T-cell (primary cell): ENCODE data around the gene POU3F1. TPM values are rescaled to one million over a fixed set of nuclear protein-coding genes. Genes with fewer than 3 reads are reported as not detected.

ENCODE experiments used
- ATAC-seq, 4 experiments: fragments of 200-7000 bp in 3 of 4; fragments of 150-1000 bp in 1 of 4; cut with Tn5 transposase; replicated peaks in 1 of 4; 1 replicate in 3 of 4; 2 replicates in 1 of 4; pipeline ENCODE4 v1.10.0; 2021; ENCODE audit warnings: moderate library complexity in 3 of 4, mild to moderate bottlenecking in 2 of 4, moderate number of reproducible peaks in 1 of 4
- CTCF ChIA-PET, 2 donors: fragments of 300-600 bp; sonication (Branson Sonifier 250); formaldehyde crosslinking; loops; one replicate each; lab custom pipeline; 2022; ENCODE audit warnings: antibody characterized with exemption in 2 of 2; lab: Charles Lee
- POLR2A ChIA-PET, 2 donors: fragments of 300-600 bp; sonication (Branson Sonifier 250); formaldehyde crosslinking; loops; one replicate each; lab custom pipeline; 2022; ENCODE audit warnings: antibody characterized with exemption in 2 of 2; lab: Charles Lee
- DNase-seq, 35 experiments: peaks; one replicate each; pipeline versions ENCODE4 v3.0.0 to v3.0.0-alpha.2; 2013 to 2023
- H3K27ac ChIP-seq: one replicate; pipeline ENCODE4 v1.5.1; 2013; ENCODE audit warnings: low read length
- H3K27me3 ChIP-seq, 2 experiments: replicated peaks in 1 of 2; 1 replicate in 1 of 2; 2 replicates in 1 of 2; pipeline versions ENCODE4 v1.6.1 to v1.7.0; 2013; ENCODE audit warnings: low read length in 1 of 2, mixed read lengths in 1 of 2; ENCODE audit not compliant: control insufficient read depth in 2 of 2, insufficient read depth in 2 of 2; ENCODE audit errors: extremely low read depth in 1 of 2
- H3K36me3 ChIP-seq, 2 donors: 1 replicate in 1 of 2; 2 replicates in 1 of 2; pipeline versions ENCODE4 v1.6.1 to v1.7.0; 2013; ENCODE audit warnings: low read length in 1 of 2; ENCODE audit not compliant: control insufficient read depth in 2 of 2, insufficient read depth in 1 of 2; ENCODE audit errors: extremely low read depth in 1 of 2
- H3K4me1 ChIP-seq, 2 experiments: 1 replicate in 1 of 2; 2 replicates in 1 of 2; pipeline versions ENCODE4 v1.6.1 to v1.7.0; 2013; ENCODE audit warnings: low read length in 2 of 2, mixed read lengths in 1 of 2; ENCODE audit not compliant: insufficient read depth in 2 of 2, control insufficient read depth in 1 of 2; ENCODE audit errors: extremely low read depth in 1 of 2
- H3K4me3 ChIP-seq, 2 donors: 1 replicate in 1 of 2; 2 replicates in 1 of 2; pipeline versions ENCODE4 v1.5.1 to v1.7.0; 2013; ENCODE audit warnings: mild to moderate bottlenecking in 2 of 2, low read length in 1 of 2, moderate library complexity in 1 of 2; ENCODE audit not compliant: control insufficient read depth in 1 of 2; ENCODE audit errors: extremely low read depth in 1 of 2
- H3K9me3 ChIP-seq: 2 replicates; pipeline ENCODE4 v1.7.0; 2013
- H3K27ac Mint-ChIP-seq, 2 donors: one replicate each; pipeline ENCODE4 v1.8.0; 2020 to 2021; ENCODE audit warnings: mild to moderate bottlenecking in 2 of 2, mixed read lengths in 2 of 2
- H3K27me3 Mint-ChIP-seq, 2 donors: one replicate each; pipeline ENCODE4 v1.8.0; 2021 to 2022; ENCODE audit warnings: mixed read lengths in 2 of 2
- H3K36me3 Mint-ChIP-seq: one replicate; pipeline ENCODE4 v1.8.0; 2021; ENCODE audit warnings: mixed read lengths
- H3K4me1 Mint-ChIP-seq, 3 donors: one replicate each; pipeline ENCODE4 v1.8.0; 2020 to 2022; ENCODE audit warnings: mixed read lengths in 3 of 3, mild to moderate bottlenecking in 1 of 3
- H3K4me3 Mint-ChIP-seq, 3 donors: one replicate each; pipeline ENCODE4 v1.8.0; 2020 to 2022; ENCODE audit warnings: mild to moderate bottlenecking in 3 of 3, mixed read lengths in 3 of 3, moderate library complexity in 3 of 3
- H3K9me3 Mint-ChIP-seq, 3 donors: one replicate each; pipeline ENCODE4 v1.8.0; 2020 to 2022; ENCODE audit warnings: mixed read lengths in 3 of 3
- WGBS: methylation state at CpG from one replicate; pipeline ENCODE4 v1.1.5; 2013; ENCODE audit warnings: missing lambda C conversion rate; ENCODE audit not compliant: insufficient coverage; 5-methylcytosine and 5-hydroxymethylcytosine counted together
- total RNA-seq, 35 experiments: library from RNA in 6 of 35; stranded (reverse) in 6 of 35; fragments of 120-200 nt in 1 of 35; gene quantifications; one replicate each; pipeline versions ENCODE4 v1.2.1 to v1.2.4 and lab custom pipeline; 2013 to 2026

Gene POU3F1
- total RNA-seq, 5 donors from 2014 or later (not counting 1 experiment from before 2014, with no cell fraction given): 0.28 to 0.72 (median 0.64) TPM

DNA sequence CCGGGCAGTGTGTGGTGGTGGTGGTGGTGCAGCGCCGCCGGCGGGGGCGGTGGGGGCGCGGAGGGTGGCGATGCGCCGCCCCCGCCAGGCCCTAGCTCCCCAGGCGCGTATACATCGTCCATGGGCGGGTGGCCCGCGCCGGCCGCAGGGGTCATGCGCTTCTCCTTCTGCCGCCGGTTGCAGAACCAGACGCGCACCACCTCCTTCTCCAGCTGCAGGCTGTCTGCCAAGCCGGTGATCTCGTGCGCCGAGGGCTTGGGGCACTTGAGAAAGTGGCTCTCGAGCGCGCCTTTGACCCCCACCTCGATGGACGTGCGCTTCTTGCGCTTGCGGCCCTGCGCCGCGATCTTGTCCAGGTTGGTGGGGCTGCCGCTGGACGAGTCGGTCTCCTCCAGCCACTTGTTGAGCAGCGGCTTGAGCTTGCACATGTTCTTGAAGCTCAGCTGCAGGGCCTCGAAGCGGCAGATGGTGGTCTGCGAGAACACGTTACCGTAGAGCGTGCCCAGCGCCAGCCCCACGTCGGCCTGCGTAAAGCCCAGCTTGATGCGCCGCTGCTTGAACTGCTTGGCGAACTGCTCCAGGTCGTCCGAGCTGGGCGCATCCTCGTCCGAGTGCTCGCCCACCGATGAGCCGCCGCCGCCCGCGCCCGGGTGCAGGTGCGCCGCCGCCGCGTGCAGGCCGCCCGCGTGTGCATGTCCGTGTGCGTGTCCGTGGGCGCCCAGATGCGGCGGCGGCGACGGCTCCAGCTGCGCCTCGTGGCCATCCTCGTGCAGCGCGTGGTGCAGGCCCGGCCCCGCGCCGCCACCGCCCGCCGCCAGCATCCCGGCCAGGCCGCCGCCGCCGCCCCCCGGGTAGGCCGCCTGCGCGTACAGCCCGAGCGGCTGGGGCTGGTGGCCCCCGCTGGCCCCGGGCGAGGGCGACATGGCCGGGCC is 926 bp downstream of the POU3F1 start:
- H3K36me3 Mint-ChIP-seq: no peaks in the 10 kb centered on the region
- H3K27ac Mint-ChIP-seq: no peak overlapping the region
- no peaks in the 10 kb centered on the region for H3K9me3 ChIP-seq
- POLR2A ChIA-PET: interaction anchor here in 1 of 2 donors (0.9 kb wide), 1 partner anchor 492 kb away, joined by 3 read pairs; the partner anchor contains the start of gene SNIP1
- H3K4me1 ChIP-seq: peaks cover 2 to 26% of the 10 kb centered on the region in 2 experiments
- no peaks in the 10 kb centered on the region for H3K9me3 Mint-ChIP-seq
- CTCF ChIA-PET: interaction anchor here in 1 of 2 donors (0.7 kb wide), 1 partner anchor 12 kb away, joined by 3 read pairs; no protein-coding TSS in a partner anchor
- peaks cover 10 to 55% of the 10 kb centered on the region in 2 experiments for H3K27me3 ChIP-seq
- peaks cover 36 to 43% of the 10 kb centered on the region in 2 donors for H3K27me3 Mint-ChIP-seq
- H3K4me3 ChIP-seq: peak overlapping the region; percentile 10 to 29
- 5% methylated on average over 110 of the region's 115 CpGs for WGBS
- no peak overlapping the region for H3K27ac ChIP-seq
- H3K36me3 ChIP-seq: no peaks in the 10 kb centered on the region
- ATAC-seq (no peak), DNase-seq (peak in 2 of 35 experiments; percentile 21 to 24)
- peaks cover 10 to 20% (median 18%) of the 10 kb centered on the region in 3 donors for H3K4me1 Mint-ChIP-seq
- H3K4me3 Mint-ChIP-seq: peak overlapping the region; percentile 25 to 62 (median 54)

- H3K9me3 Mint-ChIP-seq: no peaks in the 10 kb centered on the region
- peaks cover 2 to 26% of the 10 kb centered on the region in 2 experiments for H3K4me1 ChIP-seq
- H3K27ac Mint-ChIP-seq: no peak overlapping the region
- ChIA-PET CTCF (interaction anchor here (0.6 to 0.7 kb wide), 3 partner anchors 14 to 135 kb away, joined by 3 to 6 read pairs (median 3); no protein-coding TSS in a partner anchor), POLR2A (interaction anchor here in 1 of 2 donors (0.7 kb wide), 1 partner anchor 606 kb away, joined by 7 read pairs; no protein-coding TSS in a partner anchor)
- H3K4me3 ChIP-seq: peak overlapping the region; percentile 32 to 50
- peaks cover 46 to 54% of the 10 kb centered on the region in 2 donors for H3K27me3 Mint-ChIP-seq
- H3K36me3 ChIP-seq: no peaks in the 10 kb centered on the region
- 4% methylated on average over 39 of the region's 70 CpGs for WGBS
- H3K36me3 Mint-ChIP-seq: no peaks in the 10 kb centered on the region
- peaks cover 10 to 62% of the 10 kb centered on the region in 2 experiments for H3K27me3 ChIP-seq
- ATAC-seq (no peak), DNase-seq (peak in 1 of 35 experiments; percentile 18)
- no peak overlapping the region for H3K27ac ChIP-seq
- no peaks in the 10 kb centered on the region for H3K9me3 ChIP-seq
- peak overlapping the region; percentile 59 to 81 (median 71) for H3K4me3 Mint-ChIP-seq
- H3K4me1 Mint-ChIP-seq: peaks cover 10 to 20% (median 18%) of the 10 kb centered on the region in 3 donors
Observed at GRCh38 chr1:38044221-38045215, 2.1 kb downstream of the POU3F1 start.

DNA sequence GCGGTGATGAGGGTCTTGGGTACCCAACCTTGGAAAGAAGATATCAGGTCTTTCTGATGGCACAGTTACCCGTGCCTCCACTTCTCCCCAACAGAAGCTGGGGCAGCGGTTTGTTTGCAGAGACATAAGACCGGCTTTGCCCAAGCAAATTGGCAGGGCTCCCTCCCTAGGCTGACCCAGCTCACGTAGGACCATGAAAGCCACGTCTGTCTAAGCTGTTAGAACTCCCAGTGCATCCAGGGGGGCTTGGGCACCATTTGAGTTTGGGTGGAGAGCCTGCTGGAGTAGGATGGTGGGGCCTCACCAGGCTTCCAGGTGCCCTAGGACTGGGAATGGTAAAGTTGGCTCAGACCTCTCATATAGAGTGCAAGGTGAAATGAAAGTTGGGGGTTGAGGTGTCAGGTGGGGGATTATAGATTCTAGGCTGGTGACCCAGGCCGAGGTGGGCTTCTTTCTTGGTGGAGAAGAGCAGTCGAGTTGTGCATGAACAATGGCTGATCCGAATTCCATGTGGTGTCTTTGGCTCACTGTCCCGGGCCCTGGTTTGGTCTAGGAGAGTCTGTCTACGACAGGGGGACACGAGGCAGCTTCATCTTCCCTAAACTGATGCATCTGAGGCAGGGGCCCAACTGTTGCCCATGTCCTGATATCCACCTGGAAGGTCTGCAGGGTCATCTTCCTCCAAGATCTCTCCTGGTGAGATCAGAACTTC is 3.4 kb downstream of the POU3F1 start:
- 80% methylated on average over 6 of the region's 12 CpGs for WGBS
- H3K9me3 ChIP-seq: no peaks in the 10 kb centered on the region
- ChIA-PET CTCF (no interaction called here), POLR2A (no interaction called here)
- Mint-ChIP-seq H3K36me3 (no peaks in the 10 kb centered on the region), H3K4me1 (peaks cover 10 to 20% (median 18%) of the 10 kb centered on the region in 3 donors), H3K27ac (peak overlapping the region in 1 of 2 donors; percentile 52), H3K9me3 (no peaks in the 10 kb centered on the region), H3K27me3 (peaks cover 57 to 61% of the 10 kb centered on the region in 2 donors), H3K4me3 (peak overlapping the region in 2 of 3 donors; percentile 34 to 81)
- peaks cover 2 to 26% of the 10 kb centered on the region in 2 experiments for H3K4me1 ChIP-seq
- no peak overlapping the region for H3K4me3 ChIP-seq
- H3K27ac ChIP-seq: no peak overlapping the region
- peaks cover 5 to 67% of the 10 kb centered on the region in 2 experiments for H3K27me3 ChIP-seq
- H3K36me3 ChIP-seq: no peaks in the 10 kb centered on the region
- no peak for DNase-seq
- no peak for ATAC-seq

- no peak for ATAC-seq
- POLR2A ChIA-PET: interaction anchor here in 1 of 2 donors (0.6 kb wide), 2 partner anchors 128 to 544 kb away, joined by 4 to 6 read pairs; no protein-coding TSS in a partner anchor
Observed at GRCh38 chr1:38041936-38042834, 4.4 kb downstream of the POU3F1 start.

More at GRCh38 chr1:38041936-38042834, 4.4 kb downstream of the POU3F1 start:
- CTCF ChIA-PET: no interaction called here
- H3K9me3 Mint-ChIP-seq: no peaks in the 10 kb centered on the region
- no peaks in the 10 kb centered on the region for H3K36me3 ChIP-seq
- H3K27me3 ChIP-seq: peaks cover 3 to 61% of the 10 kb centered on the region in 2 experiments
- WGBS: 80% methylated on average over 15 of the region's 21 CpGs
- H3K36me3 Mint-ChIP-seq: no peaks in the 10 kb centered on the region
- H3K4me3 Mint-ChIP-seq: no peak overlapping the region
- peaks cover 2 to 19% of the 10 kb centered on the region in 2 experiments for H3K4me1 ChIP-seq
- H3K4me3 ChIP-seq: no peak overlapping the region
- H3K27me3 Mint-ChIP-seq: peaks cover 60 to 61% of the 10 kb centered on the region in 2 donors
- no peaks in the 10 kb centered on the region for H3K9me3 ChIP-seq
- H3K27ac Mint-ChIP-seq: no peak overlapping the region
- peaks cover 10 to 20% (median 16%) of the 10 kb centered on the region in 3 donors for H3K4me1 Mint-ChIP-seq
- DNase-seq: no peak
- no peak overlapping the region for H3K27ac ChIP-seq
